A549 (cell line): Measurements from ENCODE around the gene NRXN2. TPM values are rescaled to one million over a fixed set of nuclear protein-coding genes. Genes with fewer than 3 reads are reported as not detected.

ENCODE experiments used
- ATAC-seq, 2 experiments: fragments of 200-7000 bp in 1 of 2; fragments of >200 bp in 1 of 2; cut with Nextera tagmentation in 1 of 2; cut with Tn5 transposase in 1 of 2; 3 replicates each; pipeline versions ENCODE4 v1.8.0 to v1.9.1; 2018 to 2020; ENCODE audit warnings: mild to moderate bottlenecking in 1 of 2, moderate library complexity in 1 of 2
- CTCF ChIA-PET: fragments of 300-600 bp; sonication (Branson Sonifier 250); formaldehyde crosslinking; extraction: SDS; loops from one replicate; lab custom pipeline; 2021; ENCODE audit warnings: antibody characterized with exemption, inconsistent platforms; lab: Yijun Ruan, JAX
- POLR2A ChIA-PET: fragments of 350-600 bp; formaldehyde crosslinking; extraction: SDS; loops from one replicate; lab custom pipeline; 2021; ENCODE audit warnings: antibody characterized with exemption, inconsistent platforms; lab: Yijun Ruan, JAX
- DNase-seq, 2 experiments: peaks; one replicate each; pipeline versions ENCODE4 v3.0.0 to v3.0.0-alpha.2; 2011 to 2016; ENCODE audit warnings: low read depth in 1 of 2, low spot score in 1 of 2
- FAIRE-seq: peaks from 2 replicates; lab custom pipeline; 2011; peaks lifted over from hg19 to GRCh38; lab: Jason Lieb, UNC
- H3K27ac ChIP-seq, 2 experiments: fragments of >200 bp; sonication (Bioruptor Twin); formaldehyde crosslinking; 3 replicates each; pipeline ENCODE4 v1.5.1; 2016 to 2017
- H3K4me1 ChIP-seq: fragments of >200 bp; sonication (Bioruptor Twin); formaldehyde crosslinking; 3 replicates; pipeline ENCODE4 v1.6.1; 2016
- H3K4me2 ChIP-seq: fragments of >200 bp; sonication (Bioruptor Twin); formaldehyde crosslinking; 3 replicates; pipeline ENCODE4 v1.6.1; 2016
- H3K4me3 ChIP-seq: fragments of >200 bp; sonication (Bioruptor Twin); formaldehyde crosslinking; 3 replicates; pipeline ENCODE4 v1.5.1; 2016
- H3K9me3 ChIP-seq: fragments of >200 bp; sonication (Bioruptor Twin); formaldehyde crosslinking; 3 replicates; pipeline ENCODE4 v1.6.1; 2016
- ATOH8 ChIP-seq: fragments of 250-450 bp; sonication (Bioruptor Pico); IDR thresholded peaks from 2 replicates; pipeline ENCODE4 v1.5.0; 2020; ENCODE audit warnings: low read depth, mild to moderate bottlenecking, moderate library complexity
- CBX8 ChIP-seq: fragments of 200-600 bp; sonication (generic); IDR thresholded peaks from 2 replicates; pipeline ENCODE4 v1.6.1; 2016
- CHD2 ChIP-seq: fragments of 150-350 bp; IDR thresholded peaks from 2 replicates; pipeline ENCODE4 v1.6.1; 2014; ENCODE audit warnings: low read length; ENCODE audit not compliant: partially characterized antibody
- FOSL2 ChIP-seq, 2 experiments: fragments of 450-650 bp in 1 of 2; fragments of >200 bp in 1 of 2; sonication (Bioruptor Twin) in 1 of 2; formaldehyde crosslinking; IDR thresholded peaks; 2 replicates each; pipeline versions ENCODE4 v1.5.0 to v1.6.1; 2016 to 2020; ENCODE audit warnings: mild to moderate bottlenecking in 1 of 2, moderate library complexity in 1 of 2
- HDAC2 ChIP-seq: fragments of 200-600 bp; sonication (generic); IDR thresholded peaks from 2 replicates; pipeline ENCODE4 v1.6.1; 2016
- HES2 ChIP-seq: fragments of >200 bp; sonication (Bioruptor Twin); formaldehyde crosslinking; IDR thresholded peaks from 2 replicates; pipeline ENCODE4 v1.6.1; 2016
- HEYL ChIP-seq: fragments of 250-450 bp; sonication (Bioruptor Pico); IDR thresholded peaks from 2 replicates; pipeline ENCODE4 v1.8.0; 2021; ENCODE audit warnings: mild to moderate bottlenecking, moderate library complexity
- JUN ChIP-seq, 2 experiments: fragments of >200 bp; sonication (Bioruptor Twin); formaldehyde crosslinking; IDR thresholded peaks; 2 replicates in 1 of 2; 3 replicates in 1 of 2; pipeline ENCODE4 v1.6.1; 2016 to 2017
- PBX3 ChIP-seq: IDR thresholded peaks from 2 replicates; pipeline ENCODE4 v1.6.1; 2012
- POLR2AphosphoS2 ChIP-seq: conservative IDR thresholded peaks from 2 replicates; pipeline ENCODE4 v1.6.1; 2012; ENCODE audit warnings: low read length, improper control_type of control experiment, inconsistent platforms
- RAD21 ChIP-seq, 2 experiments: fragments of >200 bp in 1 of 2; sonication (Bioruptor Twin) in 1 of 2; formaldehyde crosslinking in 1 of 2; IDR thresholded peaks in 1 of 2; conservative IDR thresholded peaks in 1 of 2; 2 replicates in 1 of 2; 3 replicates in 1 of 2; pipeline ENCODE4 v1.6.1; 2012 to 2018; ENCODE audit warnings: inconsistent platforms in 1 of 2
- RNF2 ChIP-seq: fragments of 200-600 bp; sonication (generic); IDR thresholded peaks from 2 replicates; pipeline ENCODE4 v1.6.1; 2016; ENCODE audit warnings: low read depth, mild to moderate bottlenecking, antibody characterized with exemption, moderate library complexity, borderline replicate concordance
- SMC3 ChIP-seq: fragments of >200 bp; sonication (Bioruptor Twin); formaldehyde crosslinking; IDR thresholded peaks from 3 replicates; pipeline ENCODE4 v1.6.1; 2018; ENCODE audit warnings: inconsistent platforms
- ZC3H11A ChIP-seq: fragments of 450-650 bp; IDR thresholded peaks from 2 replicates; pipeline ENCODE4 v1.6.1; 2014; ENCODE audit warnings: antibody characterized with exemption, mild to moderate bottlenecking
- ZNF302 ChIP-seq: fragments of 250-450 bp; sonication (Bioruptor Pico); IDR thresholded peaks from 2 replicates; pipeline ENCODE4 v1.9.0; 2021; ENCODE audit warnings: inconsistent platforms, mild to moderate bottlenecking, moderate library complexity
- WGBS: methylation state at CpG from one replicate; pipeline ENCODE4 v1.1.6; 2017; ENCODE audit errors: missing lambda C conversion rate; 5-methylcytosine and 5-hydroxymethylcytosine counted together
- polyA plus RNA-seq, 4 experiments: library from polyadenylated mRNA; depleted of rRNA in 3 of 4; stranded (reverse); fragments of >200 nt; fragmentation: RNase III in 1 of 4; extraction: RNeasy Plus Mini Kit Qiagen cat#74134 plus additional on column Dnase treatment in 1 of 4; gene quantifications; 2 replicates in 3 of 4; 3 replicates in 1 of 4; pipeline ENCODE4 v1.2.3, GENCODE V29; 2011 to 2017
- TF ChIP-seq, protein P1 (sequence below): fragments of 150-350 bp; IDR thresholded peaks from 2 replicates; pipeline ENCODE4 v1.6.1; 2014; ENCODE audit warnings: low read depth, mild to moderate bottlenecking, low read length
- TF ChIP-seq, protein P2 (sequence below): fragments of 200-600 bp; sonication (generic); IDR thresholded peaks from 2 replicates; pipeline ENCODE4 v1.6.1; 2016; ENCODE audit warnings: antibody characterized with exemption, mild to moderate bottlenecking, moderate library complexity

NRXN2 gene
- polyA plus RNA-seq, 2 of the 4 experiments (the other 2 are of a cell fraction) = 0.04 TPM; not detected in 1

GRCh38 chr11:64622681-64623080 is 100.3 kb downstream of the NRXN2 start (continued):
- TF ChIP-seq PBX3 (no peak), SMC3 (no peak), HES2 (no peak), ZC3H11A (no peak)

DNA sequence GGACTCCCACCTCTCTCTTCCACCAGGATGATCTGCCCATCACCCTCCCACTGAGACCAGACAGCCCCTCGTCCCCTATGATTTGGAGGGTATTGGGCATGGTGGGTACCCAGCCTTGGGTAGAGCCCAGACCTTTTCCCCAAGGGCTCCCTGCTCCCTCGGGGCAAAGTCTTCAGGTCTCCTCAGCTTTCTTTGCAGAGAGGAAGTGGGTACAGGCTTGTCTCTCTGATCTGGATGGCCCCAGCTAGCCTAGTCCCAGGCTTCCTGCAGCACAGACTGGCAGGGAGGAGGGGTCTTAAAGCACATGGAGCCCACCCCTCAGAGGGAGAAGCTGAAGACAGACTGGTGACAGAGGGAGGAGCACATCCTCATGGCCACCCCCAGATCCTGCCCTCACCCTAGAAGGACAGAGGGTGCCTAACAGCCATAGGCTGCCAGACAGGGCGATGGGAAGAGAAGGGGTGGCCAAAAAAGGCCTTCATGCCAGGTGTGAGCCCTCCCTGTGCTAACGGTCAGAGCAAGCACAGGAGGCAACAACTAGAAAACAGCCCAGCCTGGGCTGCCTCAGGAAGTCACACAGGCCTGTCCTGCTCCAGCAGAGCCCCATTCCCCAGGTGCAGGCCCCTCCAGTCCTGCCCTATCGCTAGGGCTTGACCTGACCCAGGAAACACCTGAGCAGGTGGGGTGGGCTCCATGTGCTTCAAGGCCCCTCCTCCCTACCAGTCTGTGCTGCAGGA is 101.5 kb downstream of the NRXN2 start:
- WGBS = 44% methylated on average over 4 of the region's 5 CpGs
- ATAC-seq = no peak
- FAIRE-seq = no peak
- CTCF ChIA-PET = interaction anchor here (2.1 kb wide), 1 partner anchor 31 kb away, joined by 7 read pairs; no protein-coding TSS in a partner anchor
- no peaks in the 10 kb centered on the region for H3K4me1 ChIP-seq
- no peaks in the 10 kb centered on the region for H3K9me3 ChIP-seq
- H3K4me3 ChIP-seq = no peak overlapping the region
- no peak overlapping the region for H3K4me2 ChIP-seq
- no peak overlapping the region for H3K27ac ChIP-seq
- TF ChIP-seq CHD2 (no peak), FOSL2 (IDR thresholded peaks at IDR 0.05) (no peak), FOSL2 (CRISPR knock-in tag; IDR thresholded peaks at IDR 0.05) (no peak), CBX8 (no peak), ZNF302 (no peak), HEYL (CRISPR knock-in tag) (no peak), ATOH8 (CRISPR knock-in tag) (no peak), RAD21 (conservative IDR thresholded peaks at IDR 0.05 in 1 of 2, IDR thresholded peaks at IDR 0.05 in 1 of 2) (no peak), PBX3 (no peak), HDAC2 (no peak), POLR2AphosphoS2 (no peak), JUN (IDR thresholded peaks at IDR 0.05) (no peak), RNF2 (no peak)
- TF ChIP-seq, protein P1, sequence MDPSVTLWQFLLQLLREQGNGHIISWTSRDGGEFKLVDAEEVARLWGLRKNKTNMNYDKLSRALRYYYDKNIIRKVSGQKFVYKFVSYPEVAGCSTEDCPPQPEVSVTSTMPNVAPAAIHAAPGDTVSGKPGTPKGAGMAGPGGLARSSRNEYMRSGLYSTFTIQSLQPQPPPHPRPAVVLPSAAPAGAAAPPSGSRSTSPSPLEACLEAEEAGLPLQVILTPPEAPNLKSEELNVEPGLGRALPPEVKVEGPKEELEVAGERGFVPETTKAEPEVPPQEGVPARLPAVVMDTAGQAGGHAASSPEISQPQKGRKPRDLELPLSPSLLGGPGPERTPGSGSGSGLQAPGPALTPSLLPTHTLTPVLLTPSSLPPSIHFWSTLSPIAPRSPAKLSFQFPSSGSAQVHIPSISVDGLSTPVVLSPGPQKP = no peak
- TF ChIP-seq, protein P2, sequence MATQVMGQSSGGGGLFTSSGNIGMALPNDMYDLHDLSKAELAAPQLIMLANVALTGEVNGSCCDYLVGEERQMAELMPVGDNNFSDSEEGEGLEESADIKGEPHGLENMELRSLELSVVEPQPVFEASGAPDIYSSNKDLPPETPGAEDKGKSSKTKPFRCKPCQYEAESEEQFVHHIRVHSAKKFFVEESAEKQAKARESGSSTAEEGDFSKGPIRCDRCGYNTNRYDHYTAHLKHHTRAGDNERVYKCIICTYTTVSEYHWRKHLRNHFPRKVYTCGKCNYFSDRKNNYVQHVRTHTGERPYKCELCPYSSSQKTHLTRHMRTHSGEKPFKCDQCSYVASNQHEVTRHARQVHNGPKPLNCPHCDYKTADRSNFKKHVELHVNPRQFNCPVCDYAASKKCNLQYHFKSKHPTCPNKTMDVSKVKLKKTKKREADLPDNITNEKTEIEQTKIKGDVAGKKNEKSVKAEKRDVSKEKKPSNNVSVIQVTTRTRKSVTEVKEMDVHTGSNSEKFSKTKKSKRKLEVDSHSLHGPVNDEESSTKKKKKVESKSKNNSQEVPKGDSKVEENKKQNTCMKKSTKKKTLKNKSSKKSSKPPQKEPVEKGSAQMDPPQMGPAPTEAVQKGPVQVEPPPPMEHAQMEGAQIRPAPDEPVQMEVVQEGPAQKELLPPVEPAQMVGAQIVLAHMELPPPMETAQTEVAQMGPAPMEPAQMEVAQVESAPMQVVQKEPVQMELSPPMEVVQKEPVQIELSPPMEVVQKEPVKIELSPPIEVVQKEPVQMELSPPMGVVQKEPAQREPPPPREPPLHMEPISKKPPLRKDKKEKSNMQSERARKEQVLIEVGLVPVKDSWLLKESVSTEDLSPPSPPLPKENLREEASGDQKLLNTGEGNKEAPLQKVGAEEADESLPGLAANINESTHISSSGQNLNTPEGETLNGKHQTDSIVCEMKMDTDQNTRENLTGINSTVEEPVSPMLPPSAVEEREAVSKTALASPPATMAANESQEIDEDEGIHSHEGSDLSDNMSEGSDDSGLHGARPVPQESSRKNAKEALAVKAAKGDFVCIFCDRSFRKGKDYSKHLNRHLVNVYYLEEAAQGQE = no peak
- TF ChIP-seq, all 56 proteins: peak for 0
- no peak for DNase-seq
- POLR2A ChIA-PET = no interaction called here
